NT2/D1 (cell line): Measurements from ENCODE around the gene SSH2.

Experiments used
- YY1 ChIP-seq: IDR thresholded peaks from 2 replicates; pipeline ENCODE4 v1.6.1; 2011; ENCODE audit not compliant: insufficient read length, insufficient read depth
- ZNF274 ChIP-seq: IDR thresholded peaks from 2 replicates; pipeline ENCODE4 v1.6.1; 2011; ENCODE audit warnings: mild to moderate bottlenecking, low read depth, low read length

DNA sequence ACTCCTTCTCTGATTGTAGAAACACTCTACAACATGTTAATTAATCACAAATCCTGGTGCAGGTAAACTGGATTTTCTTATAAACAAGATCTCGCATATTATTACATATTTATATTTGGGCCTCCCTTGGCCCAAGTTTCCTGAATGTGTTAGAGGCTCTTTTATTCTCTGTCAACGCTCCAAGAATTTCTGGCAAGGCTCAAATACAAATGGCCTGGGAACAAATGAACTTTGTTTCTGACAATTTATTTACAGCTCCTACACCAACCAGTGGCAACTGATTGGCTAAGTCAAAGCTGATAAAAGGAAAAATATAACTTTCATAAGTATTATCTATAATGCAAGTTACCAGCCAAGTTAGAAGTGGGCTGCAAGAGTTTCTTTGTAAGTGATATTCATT, 242.4 kb downstream of the SSH2 start:
- no peak for TF ChIP-seq YY1
- no peak for TF ChIP-seq ZNF274
